Mesenchymal stem cell (in vitro differentiated cells and primary cell): ENCODE results near the gene TMCO6.

Experiments
- DNase-seq: peaks from one replicate; pipeline ENCODE4 v3.0.0-alpha.2; 2013
- H2AFZ ChIP-seq: one replicate; pipeline ENCODE4 v1.6.1; 2013; ENCODE audit warnings: low read depth, mild to moderate bottlenecking, control low read depth, inconsistent platforms, low read length, moderate library complexity
- H2AK5ac ChIP-seq: 2 replicates; pipeline ENCODE4 v1.6.1; 2013; ENCODE audit warnings: low read length, moderate library complexity, mild to moderate bottlenecking, inconsistent platforms; ENCODE audit not compliant: severe bottlenecking
- H2BK120ac ChIP-seq: one replicate; pipeline ENCODE4 v1.6.1; 2013; ENCODE audit warnings: low read depth, mild to moderate bottlenecking, inconsistent platforms, low read length, moderate library complexity
- H2BK12ac ChIP-seq, 2 experiments: one replicate each; pipeline ENCODE4 v1.6.1; 2013; ENCODE audit warnings: inconsistent platforms in 2 of 2, low read length in 2 of 2, mild to moderate bottlenecking in 2 of 2, moderate library complexity in 2 of 2, control low read depth in 1 of 2
- H2BK15ac ChIP-seq: one replicate; pipeline ENCODE4 v1.6.1; 2013; ENCODE audit warnings: mild to moderate bottlenecking, low read depth, inconsistent platforms; ENCODE audit not compliant: poor library complexity, severe bottlenecking
- H2BK5ac ChIP-seq: 2 replicates; pipeline ENCODE4 v1.6.1; 2013; ENCODE audit warnings: low read depth, mild to moderate bottlenecking, low read length, control low read depth, inconsistent platforms; ENCODE audit not compliant: poor library complexity, severe bottlenecking
- H3K14ac ChIP-seq, 2 experiments: one replicate each; pipeline ENCODE4 v1.6.1; 2013; ENCODE audit warnings: inconsistent platforms in 2 of 2, low read length in 2 of 2, control low read depth in 1 of 2, mild to moderate bottlenecking in 1 of 2, moderate library complexity in 1 of 2
- H3K18ac ChIP-seq, 2 experiments: one replicate each; pipeline ENCODE4 v1.6.1; 2013; ENCODE audit warnings: inconsistent platforms in 2 of 2, low read length in 2 of 2, control low read depth in 1 of 2, low read depth in 1 of 2, mild to moderate bottlenecking in 1 of 2
- H3K23ac ChIP-seq, 2 experiments: one replicate each; pipeline ENCODE4 v1.6.1; 2013; ENCODE audit warnings: inconsistent platforms in 2 of 2, low read length in 2 of 2, mild to moderate bottlenecking in 2 of 2, moderate library complexity in 2 of 2, control low read depth in 1 of 2
- H3K27ac ChIP-seq: 2 replicates; pipeline ENCODE4 v1.5.1; 2013; ENCODE audit warnings: mild to moderate bottlenecking, moderate library complexity, low read length, control low read depth, inconsistent platforms; ENCODE audit not compliant: poor library complexity, severe bottlenecking
- H3K27me3 ChIP-seq, 2 experiments: 2 replicates each; pipeline versions ENCODE4 v1.6.1 to v1.7.0; 2013; ENCODE audit warnings: low read length in 2 of 2, mild to moderate bottlenecking in 2 of 2, moderate library complexity in 2 of 2, control low read depth in 1 of 2, inconsistent platforms in 1 of 2; ENCODE audit not compliant: control insufficient read depth in 1 of 2, insufficient read depth in 1 of 2
- H3K36me3 ChIP-seq, 2 experiments: 2 replicates each; pipeline versions ENCODE4 v1.6.1 to v1.7.0; 2013; ENCODE audit warnings: low read length in 2 of 2, control low read depth in 1 of 2, inconsistent platforms in 1 of 2, low read depth in 1 of 2, mild to moderate bottlenecking in 1 of 2; ENCODE audit not compliant: insufficient read depth in 2 of 2, control insufficient read depth in 1 of 2
- H3K4ac ChIP-seq, 2 experiments: one replicate each; pipeline ENCODE4 v1.6.1; 2013; ENCODE audit warnings: inconsistent platforms in 2 of 2, low read length in 2 of 2, mild to moderate bottlenecking in 2 of 2, moderate library complexity in 2 of 2, control low read depth in 1 of 2, low read depth in 1 of 2
- H3K4me1 ChIP-seq: 2 replicates; pipeline ENCODE4 v1.6.1; 2013; ENCODE audit warnings: low read depth, low read length, control low read depth; ENCODE audit not compliant: control insufficient read depth, insufficient read depth
- H3K4me2 ChIP-seq: 2 replicates; pipeline ENCODE4 v1.6.1; 2013; ENCODE audit warnings: low read length, mild to moderate bottlenecking, inconsistent platforms; ENCODE audit not compliant: poor library complexity, severe bottlenecking
- H3K4me3 ChIP-seq, 2 experiments: 2 replicates each; pipeline versions ENCODE4 v1.5.1 to v1.7.0; 2013; ENCODE audit warnings: low read length in 2 of 2, mild to moderate bottlenecking in 2 of 2, control low read depth in 1 of 2, low read depth in 1 of 2; ENCODE audit not compliant: insufficient read depth in 1 of 2
- H3K79me1 ChIP-seq: replicated peaks from 2 replicates; pipeline ENCODE4 v1.6.1; 2013; ENCODE audit warnings: mild to moderate bottlenecking, control low read depth, low read length, inconsistent platforms; ENCODE audit not compliant: poor library complexity, severe bottlenecking
- H3K9ac ChIP-seq: 2 replicates; pipeline ENCODE4 v1.7.0; 2013; ENCODE audit warnings: mild to moderate bottlenecking, low read length, moderate library complexity
- H3K9me3 ChIP-seq: 2 replicates; pipeline ENCODE4 v1.7.0; 2013; ENCODE audit warnings: mild to moderate bottlenecking, low read length; ENCODE audit not compliant: control insufficient read depth
- H4K8ac ChIP-seq: one replicate; pipeline ENCODE4 v1.6.1; 2013; ENCODE audit warnings: inconsistent platforms, mild to moderate bottlenecking, low read length, moderate library complexity
- H4K91ac ChIP-seq: one replicate; pipeline ENCODE4 v1.6.1; 2013; ENCODE audit warnings: mild to moderate bottlenecking, low read length, inconsistent platforms
- WGBS: methylation state at CpG from one replicate; pipeline ENCODE4 v1.1.7; 2013; ENCODE audit warnings: mixed read lengths; 5-methylcytosine and 5-hydroxymethylcytosine counted together

TMCO6 gene

DNA sequence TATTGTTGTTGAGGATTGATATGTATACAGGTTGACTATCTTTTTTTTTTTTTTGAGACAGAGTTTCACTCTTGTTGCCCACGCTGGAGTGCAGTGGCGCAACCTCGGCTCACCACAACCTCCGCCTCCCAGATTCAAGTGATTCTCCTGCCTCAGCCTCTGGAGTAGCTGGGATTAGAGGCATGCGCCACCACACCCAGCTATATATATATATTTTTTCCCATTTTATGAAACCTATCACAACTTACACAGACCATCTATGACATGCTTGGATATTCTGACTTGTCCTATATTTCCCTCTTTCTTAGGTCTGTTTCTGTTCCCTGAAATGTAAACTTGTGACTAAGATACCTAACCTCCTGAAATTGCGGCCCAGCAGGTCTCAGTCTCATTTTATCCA lies 11.3 kb upstream of the TMCO6 start:
- Histone ChIP-seq H3K36me3 (peaks cover 0 to 8% of the 10 kb centered on the region in 2 experiments), H3K18ac (no peak overlapping the region), H3K9ac (no peak overlapping the region), H3K14ac (no peak overlapping the region), H2BK120ac (no peak overlapping the region), H3K4ac (no peak overlapping the region), H2BK5ac (no peak overlapping the region), H3K4me2 (no peak overlapping the region), H2BK15ac (no peak overlapping the region), H3K4me3 (no peak overlapping the region), H2AK5ac (no peak overlapping the region), H3K23ac (no peak overlapping the region), H3K9me3 (peaks cover 16% of the 10 kb centered on the region), H3K4me1 (no peaks in the 10 kb centered on the region), H2AFZ (no peak overlapping the region), H4K8ac (no peak overlapping the region), H4K91ac (no peak overlapping the region), H3K79me1 (no peaks in the 10 kb centered on the region), H3K27ac (no peak overlapping the region), H2BK12ac (no peak overlapping the region), H3K27me3 (peaks cover 0 to 13% of the 10 kb centered on the region in 2 experiments)
- no peak for DNase-seq
- 96% methylated on average over 6 of the region's 6 CpGs for whole genome bisulfite sequencing

DNA sequence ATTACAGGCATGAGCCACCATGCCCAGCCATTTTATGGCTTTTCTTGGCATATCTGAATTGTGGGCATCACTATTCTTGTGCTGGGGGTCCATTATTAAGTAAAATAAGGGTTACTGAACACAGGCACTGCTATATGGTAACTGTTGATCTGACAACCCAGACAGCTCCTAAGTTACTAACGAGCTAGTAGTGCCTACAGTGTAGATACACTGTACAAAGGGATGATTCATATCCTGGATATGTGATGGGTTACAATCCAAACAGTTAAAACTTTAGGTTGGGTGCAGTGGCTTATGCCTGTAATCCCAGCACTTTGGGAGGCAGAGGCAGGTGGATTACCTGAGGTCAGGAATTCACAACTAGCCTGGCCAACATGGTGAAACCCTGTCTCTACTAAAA lies 10.5 kb upstream of the TMCO6 start:
- Histone ChIP-seq H3K79me1 (no peaks in the 10 kb centered on the region), H3K4me1 (no peaks in the 10 kb centered on the region), H4K8ac (no peak overlapping the region), H3K4me3 (no peak overlapping the region), H2BK120ac (no peak overlapping the region), H2AFZ (no peak overlapping the region), H3K18ac (no peak overlapping the region), H2AK5ac (no peak overlapping the region), H3K4me2 (no peak overlapping the region), H3K9ac (no peak overlapping the region), H3K27me3 (peaks cover 0 to 13% of the 10 kb centered on the region in 2 experiments), H2BK12ac (no peak overlapping the region), H3K27ac (no peak overlapping the region), H3K36me3 (peaks cover 0 to 8% of the 10 kb centered on the region in 2 experiments), H3K14ac (no peak overlapping the region), H4K91ac (no peak overlapping the region), H3K4ac (no peak overlapping the region), H3K9me3 (peaks cover 16% of the 10 kb centered on the region), H3K23ac (no peak overlapping the region), H2BK5ac (no peak overlapping the region), H2BK15ac (no peak overlapping the region)
- WGBS, result 71% methylated on average over 1 of the region's 1 CpG
- DNase-seq, result no peak

DNA sequence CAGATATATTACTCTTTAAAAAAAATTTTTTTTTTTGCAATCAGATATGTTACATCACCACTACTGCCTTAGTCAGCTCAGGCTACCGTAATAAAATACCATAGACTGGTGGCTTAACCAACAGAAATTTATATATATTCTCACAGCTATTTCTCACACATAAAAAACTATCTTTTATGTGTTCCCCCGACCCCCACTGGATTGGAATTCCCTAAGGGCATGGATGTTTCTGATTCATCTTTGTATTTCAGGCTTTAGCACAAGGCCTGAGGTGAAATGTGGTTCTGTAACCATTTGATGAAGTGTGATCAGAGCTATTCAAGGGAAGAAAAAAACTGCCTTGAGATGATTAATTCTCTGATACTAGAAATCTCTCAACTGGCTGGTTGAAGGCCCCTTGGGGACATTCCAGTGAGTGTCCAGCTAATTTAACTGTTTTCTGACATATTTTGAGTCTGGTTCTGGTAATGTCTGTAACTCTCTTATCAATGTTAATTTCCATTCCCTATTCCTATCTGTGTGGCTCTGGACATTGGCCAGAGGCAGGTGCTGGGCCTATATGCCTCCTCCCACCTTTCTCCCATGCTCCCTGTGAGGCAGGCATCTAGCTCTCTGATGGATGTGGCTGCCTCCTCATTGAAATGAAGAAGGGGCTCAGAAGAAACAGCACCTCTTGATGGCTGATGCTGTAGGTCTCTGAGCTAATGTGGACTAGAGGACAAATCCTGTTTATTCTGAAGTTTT lies 8.8 kb upstream of the TMCO6 start:
- no peak overlapping the region for H3K14ac ChIP-seq
- H3K27me3 ChIP-seq, result peaks cover 0 to 13% of the 10 kb centered on the region in 2 experiments
- no peak overlapping the region for H3K4me2 ChIP-seq
- 50% methylated on average over 2 of the region's 2 CpGs for WGBS
- H2BK120ac ChIP-seq, result no peak overlapping the region
- H4K91ac ChIP-seq, result no peak overlapping the region
- no peak overlapping the region for H2BK15ac ChIP-seq
- no peak overlapping the region for H3K23ac ChIP-seq
- no peaks in the 10 kb centered on the region for H3K4me1 ChIP-seq
- H4K8ac ChIP-seq, result no peak overlapping the region
- peaks cover 0 to 8% of the 10 kb centered on the region in 2 experiments for H3K36me3 ChIP-seq
- H3K4ac ChIP-seq, result no peak overlapping the region
- H3K9me3 ChIP-seq, result peaks cover 16% of the 10 kb centered on the region
- H3K18ac ChIP-seq, result no peak overlapping the region
- no peak overlapping the region for H3K9ac ChIP-seq
- no peak for DNase-seq
- H2BK5ac ChIP-seq, result no peak overlapping the region
- no peak overlapping the region for H3K4me3 ChIP-seq
- no peaks in the 10 kb centered on the region for H3K79me1 ChIP-seq
- H3K27ac ChIP-seq, result no peak overlapping the region
- no peak overlapping the region for H2AK5ac ChIP-seq
- H2AFZ ChIP-seq, result no peak overlapping the region
- H2BK12ac ChIP-seq, result no peak overlapping the region

GRCh38 chr5:140631036-140631417 lies 8.2 kb upstream of the TMCO6 start:
- H2AK5ac ChIP-seq, result no peak overlapping the region
- no peak overlapping the region for H3K18ac ChIP-seq
- H3K9ac ChIP-seq, result no peak overlapping the region
- no peak overlapping the region for H2AFZ ChIP-seq
- peaks cover 0 to 13% of the 10 kb centered on the region in 2 experiments for H3K27me3 ChIP-seq
- no peak overlapping the region for H2BK120ac ChIP-seq
- DNase-seq, result no peak
- H2BK12ac ChIP-seq, result no peak overlapping the region
- H2BK15ac ChIP-seq, result no peak overlapping the region
- H3K4me3 ChIP-seq, result no peak overlapping the region
- H3K27ac ChIP-seq, result no peak overlapping the region
- no peak overlapping the region for H3K4me2 ChIP-seq
- no peaks in the 10 kb centered on the region for H3K79me1 ChIP-seq
- no peak overlapping the region for H2BK5ac ChIP-seq
- H3K36me3 ChIP-seq, result peaks cover 0 to 8% of the 10 kb centered on the region in 2 experiments
- H4K8ac ChIP-seq, result no peak overlapping the region
- no peak overlapping the region for H3K4ac ChIP-seq
- H3K9me3 ChIP-seq, result peaks cover 16% of the 10 kb centered on the region
- no peak overlapping the region for H3K14ac ChIP-seq
- no peak overlapping the region for H4K91ac ChIP-seq
- no peak overlapping the region for H3K23ac ChIP-seq
- WGBS, result 96% methylated on average over 4 of the region's 4 CpGs
- no peaks in the 10 kb centered on the region for H3K4me1 ChIP-seq
